ENCODE data around the gene PTPRG. TPM values are rescaled to one million over a fixed set of nuclear protein-coding genes. Genes with fewer than 3 reads are reported as not detected.

PTPRG gene
- total and polyA plus RNA-seq, 10 of the 15 experiments (the other 5 are each of a cell fraction or from before 2014, with no cell fraction given) = 0.29 to 20.7 (median 1.4) TPM

DNA sequence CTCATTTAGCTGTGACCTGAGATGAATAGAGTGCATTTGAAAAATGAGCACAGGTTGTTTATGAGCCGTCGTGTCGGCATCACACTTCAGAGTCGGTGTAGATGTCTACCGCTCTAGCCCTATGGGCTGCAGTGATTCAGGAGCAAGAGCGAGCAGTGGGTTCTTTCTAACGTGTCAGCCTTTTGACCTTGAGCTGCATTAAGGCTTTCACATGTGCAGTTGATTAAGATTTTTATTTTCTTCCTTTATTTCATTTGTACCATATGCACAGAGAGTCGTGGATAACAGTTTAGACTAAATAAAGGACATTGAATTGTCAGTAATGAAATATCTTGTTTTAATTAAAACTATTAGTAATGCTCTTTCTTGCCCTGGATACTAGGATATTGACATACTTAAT, 368.2 kb downstream of the PTPRG start (continued):
- TF ChIP-seq NR2C2 (IDR thresholded peaks at IDR 0.05; ENCODE audit: borderline replicate concordance, control insufficient read depth, insufficient read length, low read depth) = no peak
- TF ChIP-seq, protein P1, sequence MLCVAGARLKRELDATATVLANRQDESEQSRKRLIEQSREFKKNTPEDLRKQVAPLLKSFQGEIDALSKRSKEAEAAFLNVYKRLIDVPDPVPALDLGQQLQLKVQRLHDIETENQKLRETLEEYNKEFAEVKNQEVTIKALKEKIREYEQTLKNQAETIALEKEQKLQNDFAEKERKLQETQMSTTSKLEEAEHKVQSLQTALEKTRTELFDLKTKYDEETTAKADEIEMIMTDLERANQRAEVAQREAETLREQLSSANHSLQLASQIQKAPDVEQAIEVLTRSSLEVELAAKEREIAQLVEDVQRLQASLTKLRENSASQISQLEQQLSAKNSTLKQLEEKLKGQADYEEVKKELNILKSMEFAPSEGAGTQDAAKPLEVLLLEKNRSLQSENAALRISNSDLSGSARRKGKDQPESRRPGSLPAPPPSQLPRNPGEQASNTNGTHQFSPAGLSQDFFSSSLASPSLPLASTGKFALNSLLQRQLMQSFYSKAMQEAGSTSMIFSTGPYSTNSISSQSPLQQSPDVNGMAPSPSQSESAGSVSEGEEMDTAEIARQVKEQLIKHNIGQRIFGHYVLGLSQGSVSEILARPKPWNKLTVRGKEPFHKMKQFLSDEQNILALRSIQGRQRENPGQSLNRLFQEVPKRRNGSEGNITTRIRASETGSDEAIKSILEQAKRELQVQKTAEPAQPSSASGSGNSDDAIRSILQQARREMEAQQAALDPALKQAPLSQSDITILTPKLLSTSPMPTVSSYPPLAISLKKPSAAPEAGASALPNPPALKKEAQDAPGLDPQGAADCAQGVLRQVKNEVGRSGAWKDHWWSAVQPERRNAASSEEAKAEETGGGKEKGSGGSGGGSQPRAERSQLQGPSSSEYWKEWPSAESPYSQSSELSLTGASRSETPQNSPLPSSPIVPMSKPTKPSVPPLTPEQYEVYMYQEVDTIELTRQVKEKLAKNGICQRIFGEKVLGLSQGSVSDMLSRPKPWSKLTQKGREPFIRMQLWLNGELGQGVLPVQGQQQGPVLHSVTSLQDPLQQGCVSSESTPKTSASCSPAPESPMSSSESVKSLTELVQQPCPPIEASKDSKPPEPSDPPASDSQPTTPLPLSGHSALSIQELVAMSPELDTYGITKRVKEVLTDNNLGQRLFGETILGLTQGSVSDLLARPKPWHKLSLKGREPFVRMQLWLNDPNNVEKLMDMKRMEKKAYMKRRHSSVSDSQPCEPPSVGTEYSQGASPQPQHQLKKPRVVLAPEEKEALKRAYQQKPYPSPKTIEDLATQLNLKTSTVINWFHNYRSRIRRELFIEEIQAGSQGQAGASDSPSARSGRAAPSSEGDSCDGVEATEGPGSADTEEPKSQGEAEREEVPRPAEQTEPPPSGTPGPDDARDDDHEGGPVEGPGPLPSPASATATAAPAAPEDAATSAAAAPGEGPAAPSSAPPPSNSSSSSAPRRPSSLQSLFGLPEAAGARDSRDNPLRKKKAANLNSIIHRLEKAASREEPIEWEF (IDR thresholded peaks at IDR 0.05; ENCODE audit: insufficient replicate concordance, low read depth, low read length) = no peak
- TF ChIP-seq SPI1 (IDR thresholded peaks at IDR 0.05; ENCODE audit: borderline replicate concordance, insufficient read depth, low read depth, low read length) = no peak
- no peak for TF ChIP-seq CBX3 (IDR thresholded peaks at IDR 0.05; ENCODE audit: borderline replicate concordance, low read depth)
- no peak for TF ChIP-seq YY1 (IDR thresholded peaks at IDR 0.05; ENCODE audit: low read depth, low read length)
- no peak for TF ChIP-seq EP300 (IDR thresholded peaks at IDR 0.05; ENCODE audit: borderline replicate concordance in 1 of 2, control insufficient read depth in 1 of 2, low read depth in 2 of 2, low read length in 2 of 2)
- TF ChIP-seq ZBED1 (IDR thresholded peaks at IDR 0.05; ENCODE audit: borderline replicate concordance) = no peak
- TF ChIP-seq NFXL1 (IDR thresholded peaks at IDR 0.05; ENCODE audit: borderline replicate concordance) = no peak
- TF ChIP-seq, protein P2, sequence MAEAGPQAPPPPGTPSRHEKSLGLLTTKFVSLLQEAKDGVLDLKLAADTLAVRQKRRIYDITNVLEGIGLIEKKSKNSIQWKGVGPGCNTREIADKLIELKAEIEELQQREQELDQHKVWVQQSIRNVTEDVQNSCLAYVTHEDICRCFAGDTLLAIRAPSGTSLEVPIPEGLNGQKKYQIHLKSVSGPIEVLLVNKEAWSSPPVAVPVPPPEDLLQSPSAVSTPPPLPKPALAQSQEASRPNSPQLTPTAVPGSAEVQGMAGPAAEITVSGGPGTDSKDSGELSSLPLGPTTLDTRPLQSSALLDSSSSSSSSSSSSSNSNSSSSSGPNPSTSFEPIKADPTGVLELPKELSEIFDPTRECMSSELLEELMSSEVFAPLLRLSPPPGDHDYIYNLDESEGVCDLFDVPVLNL (IDR thresholded peaks at IDR 0.05; ENCODE audit: low read depth, low read length) = no peak
